GM18511 (cell line): ENCODE measurements around the gene NETO2.

ENCODE experiments used
- ATAC-seq: cut with Tn5 transposase; IDR thresholded peaks from one replicate; pipeline ENCODE4 v1.9.1; 2021; ENCODE audit warnings: mild to moderate bottlenecking, moderate library complexity; ENCODE audit not compliant: unreplicated experiment

NETO2 gene

DNA sequence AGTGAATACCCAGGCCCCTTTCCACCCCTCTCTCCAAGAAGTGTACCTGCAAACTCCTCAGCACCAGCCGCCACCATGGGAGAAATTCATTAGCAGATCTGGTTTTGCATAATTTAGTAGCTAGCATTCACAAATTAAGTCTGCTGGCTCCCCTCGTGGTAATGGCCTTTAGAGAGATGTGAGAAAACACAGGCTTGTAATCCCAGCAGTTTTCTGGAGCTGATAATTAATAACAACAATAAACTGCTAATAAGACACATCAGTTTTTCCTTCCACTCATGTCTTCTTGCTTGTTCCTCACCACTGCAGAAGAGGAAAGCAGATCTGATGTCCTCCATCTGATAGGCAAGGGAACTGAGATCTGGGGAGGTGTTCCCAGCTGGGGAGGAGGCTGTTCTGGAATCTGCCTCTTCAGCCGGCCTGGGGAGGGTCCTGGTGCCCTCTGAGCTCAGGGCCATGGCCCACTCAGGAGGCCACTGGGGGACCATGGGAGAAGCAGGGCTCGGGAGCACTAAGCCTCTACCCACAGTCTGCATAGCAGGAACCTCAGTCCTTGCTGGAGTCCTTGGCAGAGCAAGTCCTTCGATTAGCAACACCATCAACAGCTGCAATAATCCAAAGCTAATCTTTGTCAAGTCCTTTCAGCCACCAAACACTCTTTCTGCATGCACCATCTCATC, 96.1 kb downstream of the NETO2 start:
- ATAC-seq = no peak

GRCh38 chr16:47046726-47047523, 96.8 kb downstream of the NETO2 start:
- no peak for ATAC-seq

- ATAC-seq = no peak
Measured at GRCh38 chr16:47045459-47045858, 98.3 kb downstream of the NETO2 start.

DNA sequence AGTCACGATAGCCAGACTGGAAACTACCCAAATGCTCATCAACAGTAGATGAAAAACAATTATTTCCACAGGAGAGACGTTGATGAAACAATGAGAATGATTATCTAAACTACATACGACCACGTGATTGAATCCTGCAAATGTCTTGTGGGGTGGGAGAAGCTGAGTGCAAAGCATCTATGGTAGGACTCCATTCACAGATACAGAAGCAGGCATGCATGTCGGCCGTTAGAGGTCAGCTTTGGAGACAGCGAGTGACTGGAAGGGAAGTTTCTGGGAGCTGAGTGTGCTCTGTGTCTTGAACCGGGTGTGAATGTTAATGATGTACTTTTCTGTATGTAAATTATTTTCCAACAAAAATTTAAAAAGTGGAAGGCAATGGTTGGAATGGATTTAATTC, 98.7 kb downstream of the NETO2 start:
- no peak for ATAC-seq

GRCh38 chr16:47043970-47044684, 99.6 kb downstream of the NETO2 start:
- ATAC-seq = no peak

DNA sequence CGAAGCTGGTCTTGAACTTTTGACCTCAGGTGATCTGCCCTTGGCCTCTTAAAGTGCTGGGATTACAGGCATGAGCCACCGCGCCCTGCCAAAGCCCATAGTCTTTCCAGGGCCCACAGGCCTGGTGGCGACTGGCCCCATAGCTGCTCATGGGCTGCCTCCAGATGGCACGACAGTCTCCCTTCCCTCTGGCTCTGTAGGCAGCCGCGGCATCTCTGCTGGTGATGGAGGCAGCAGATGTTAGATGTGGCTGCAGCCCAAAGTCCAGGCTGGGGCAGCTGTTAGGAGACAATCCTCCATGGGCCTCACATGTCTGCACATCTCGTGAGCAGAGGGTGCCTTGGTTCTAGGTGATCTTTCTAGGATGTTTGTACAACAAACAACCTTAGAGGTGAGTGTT, 100.5 kb downstream of the NETO2 start:
- no peak for ATAC-seq

DNA sequence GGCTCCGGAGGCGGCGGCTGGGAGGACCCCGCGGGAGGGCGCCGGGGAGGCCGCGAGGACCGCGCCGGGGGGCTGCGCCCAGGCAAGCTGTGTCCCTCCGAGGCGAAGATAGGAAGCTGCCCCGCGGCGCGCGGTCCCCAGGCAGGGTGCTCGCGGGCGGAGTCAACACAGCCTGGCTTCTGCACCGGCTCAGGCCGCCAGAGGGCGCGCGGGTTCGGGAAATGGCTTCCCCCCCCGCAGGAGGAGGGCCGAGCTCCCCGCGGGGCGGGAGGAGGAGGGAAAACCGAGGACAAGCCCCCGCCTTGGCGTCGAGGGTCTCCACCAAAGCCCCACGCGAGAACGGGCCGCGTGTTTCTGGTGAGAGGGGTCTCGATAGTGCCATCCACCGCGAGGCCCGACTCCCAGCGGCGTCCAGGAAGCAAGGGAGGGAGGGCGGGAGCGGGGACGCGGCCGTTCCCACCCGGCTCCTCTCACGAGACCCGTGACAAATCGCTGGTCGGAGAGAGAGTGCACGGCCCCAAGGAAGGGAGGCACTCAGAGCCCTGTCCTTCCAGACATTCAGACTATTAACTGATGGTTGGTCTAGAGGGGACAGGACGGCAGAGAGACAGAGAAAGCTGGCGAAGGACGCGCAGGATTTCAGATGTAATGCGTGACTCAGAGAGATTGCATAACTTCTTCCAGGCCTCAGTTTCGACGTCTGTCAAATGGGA, 105.8 kb downstream of the NETO2 start:
- ATAC-seq = peak; percentile 91

DNA sequence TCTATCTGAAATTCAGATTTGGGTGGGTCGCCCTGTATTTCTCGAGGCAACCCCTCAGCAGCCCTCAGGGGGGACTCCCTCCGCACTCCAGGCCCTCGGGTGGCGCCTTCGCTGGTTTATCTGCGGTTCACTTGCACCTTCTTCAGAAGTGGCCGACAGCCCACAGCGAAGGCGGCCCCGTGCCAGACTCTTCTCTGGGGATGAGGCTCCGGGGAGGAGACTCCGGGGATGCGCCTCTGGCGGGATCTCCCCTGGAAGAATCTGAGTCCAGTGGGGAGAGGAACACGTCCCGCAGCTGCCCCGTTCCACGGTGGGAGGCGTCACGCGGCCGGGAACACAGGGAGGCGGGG, 106.4 kb downstream of the NETO2 start:
- peak; percentile 47 for ATAC-seq

GRCh38 chr16:47036201-47036600, 107.5 kb downstream of the NETO2 start:
- no peak for ATAC-seq

GRCh38 chr16:47035436-47035835, 108.3 kb downstream of the NETO2 start:
- no peak for ATAC-seq

DNA sequence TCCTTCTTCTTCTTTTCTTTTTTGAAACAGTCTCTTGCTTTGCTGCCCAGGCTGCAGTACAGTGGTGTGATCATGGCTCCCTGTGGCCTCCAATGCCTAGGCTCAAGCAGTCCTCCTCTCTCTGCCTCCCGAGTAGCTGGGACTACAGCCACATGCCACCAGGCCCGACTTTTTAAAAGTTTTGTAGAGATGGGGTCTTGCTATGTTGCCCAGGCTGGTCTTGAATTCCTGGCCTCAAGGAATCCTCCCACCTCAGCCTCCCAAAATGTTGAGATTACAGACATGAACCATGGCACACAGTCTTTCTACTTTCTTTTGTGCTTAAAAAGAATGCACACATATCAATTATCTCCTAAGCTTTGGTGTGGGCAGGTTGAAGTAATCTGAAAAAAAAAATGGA, 109.3 kb downstream of the NETO2 start:
- no peak for ATAC-seq

DNA sequence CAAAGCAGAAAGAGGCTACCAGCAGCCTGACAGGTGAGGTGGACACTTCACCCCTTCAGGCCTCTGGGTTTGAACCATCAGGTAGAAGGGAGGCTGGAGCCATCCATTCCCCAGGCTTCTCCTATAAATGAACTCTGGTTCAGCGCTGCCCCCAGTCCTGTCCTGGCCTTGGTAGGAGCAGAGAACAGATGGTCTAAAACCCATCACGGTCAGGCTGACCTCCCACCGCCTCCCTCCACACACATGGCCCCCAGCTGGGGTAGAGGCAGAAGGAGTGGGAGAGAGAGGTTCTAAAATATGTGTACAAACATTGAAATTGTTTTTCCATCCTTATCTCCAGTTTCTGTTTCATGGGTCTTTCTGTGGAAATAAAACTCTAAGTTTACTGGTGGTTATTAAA, 110.6 kb downstream of the NETO2 start:
- ATAC-seq = no peak

GRCh38 chr16:47029724-47030123, 114.0 kb downstream of the NETO2 start:
- ATAC-seq = no peak

DNA sequence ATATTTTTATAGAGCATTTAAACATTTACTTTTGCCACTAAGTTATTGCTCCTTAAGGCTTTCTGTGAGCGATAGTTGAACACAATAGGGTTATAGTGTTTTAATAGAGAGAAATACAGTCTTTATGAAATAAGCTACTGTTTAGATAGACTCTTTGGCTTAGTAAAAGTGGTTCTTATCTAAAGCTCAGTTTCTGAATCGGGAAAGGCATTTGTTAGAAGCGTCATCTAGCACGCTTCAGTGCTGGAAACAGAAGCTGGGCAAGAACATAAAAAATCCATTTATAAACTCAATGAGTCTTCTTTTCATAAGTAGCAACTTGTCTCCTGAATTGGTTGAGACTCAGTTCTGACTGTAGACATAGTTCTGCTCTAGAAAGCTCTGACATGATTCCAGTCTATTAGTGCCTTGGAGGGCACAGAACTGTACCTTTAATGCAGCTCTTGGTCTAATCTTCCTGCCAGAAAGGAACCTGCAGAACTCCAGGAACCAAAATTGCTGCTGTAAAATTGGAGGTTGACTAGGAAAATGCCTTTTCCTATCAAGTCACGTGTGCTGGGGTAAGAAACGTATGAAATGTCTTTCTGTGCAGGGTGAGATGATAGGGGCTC, 114.9 kb downstream of the NETO2 start:
- no peak for ATAC-seq
